ENCODE data around the gene ENOX2.
"Not testable (repeated sequence)": the region's sequence is repeated elsewhere in the genome, so short reads cannot be mapped to it uniquely, and the experiment has no call there.

Gene ENOX2

GRCh38 chrX:130918498-130918897 lies 15.5 kb upstream of the ENOX2 start:
- H3K4me3 ChIP-seq (ENCODE audit: low read depth in 1 of 2, low read length in 1 of 2); H3K27ac ChIP-seq; H3K4me1 ChIP-seq (ENCODE audit: control insufficient read depth in 1 of 2, insufficient read depth in 1 of 2, low read depth in 1 of 2, low read length in 1 of 2); H3K36me3 ChIP-seq; H3K27me3 ChIP-seq; H3K9me3 ChIP-seq: not testable (repeated sequence)

GRCh38 chrX:130916636-130917422 lies 13.8 kb upstream of the ENOX2 start:
- H3K36me3 ChIP-seq, result no peaks in the 10 kb centered on the region
- H3K4me1 ChIP-seq (ENCODE audit: control insufficient read depth in 1 of 2, insufficient read depth in 1 of 2, low read depth in 1 of 2, low read length in 1 of 2), result peaks cover 9% of the 10 kb centered on the region in 2 experiments
- H3K27me3 ChIP-seq, result no peaks in the 10 kb centered on the region
- peak; percentile 51 for TF ChIP-seq CTCF (IDR thresholded peaks at IDR 0.05)
- H3K4me3 ChIP-seq (ENCODE audit: low read depth in 1 of 2, low read length in 1 of 2), result no peak overlapping the region
- H3K27ac ChIP-seq, result no peak overlapping the region
- no peaks in the 10 kb centered on the region for H3K9me3 ChIP-seq

- Histone ChIP-seq H3K9me3 (no peaks in the 10 kb centered on the region), H3K4me1 (ENCODE audit: control insufficient read depth in 1 of 2, insufficient read depth in 1 of 2, low read depth in 1 of 2, low read length in 1 of 2) (peaks cover 9% of the 10 kb centered on the region in 2 experiments), H3K27ac (no peak overlapping the region), H3K27me3 (no peaks in the 10 kb centered on the region), H3K36me3 (no peaks in the 10 kb centered on the region), H3K4me3 (ENCODE audit: low read depth in 1 of 2, low read length in 1 of 2) (no peak overlapping the region)
- no peak for TF ChIP-seq CTCF (IDR thresholded peaks at IDR 0.05)
Measured at GRCh38 chrX:130915302-130915701, 12.3 kb upstream of the ENOX2 start.

- no peak for TF ChIP-seq CTCF (IDR thresholded peaks at IDR 0.05)
- H3K36me3 ChIP-seq, result no peaks in the 10 kb centered on the region
- no peaks in the 10 kb centered on the region for H3K9me3 ChIP-seq
- no peaks in the 10 kb centered on the region for H3K27me3 ChIP-seq
- no peak overlapping the region for H3K27ac ChIP-seq
- H3K4me1 ChIP-seq (ENCODE audit: control insufficient read depth in 1 of 2, insufficient read depth in 1 of 2, low read depth in 1 of 2, low read length in 1 of 2), result no peaks in the 10 kb centered on the region
- no peak overlapping the region for H3K4me3 ChIP-seq (ENCODE audit: low read depth in 1 of 2, low read length in 1 of 2)
Measured at GRCh38 chrX:130909469-130910136, 6.6 kb upstream of the ENOX2 start.

- Histone ChIP-seq H3K27me3 (peaks cover 5% of the 10 kb centered on the region), H3K36me3 (no peaks in the 10 kb centered on the region), H3K9me3 (no peaks in the 10 kb centered on the region), H3K27ac (no peak overlapping the region), H3K4me1 (ENCODE audit: control insufficient read depth in 1 of 2, insufficient read depth in 1 of 2, low read depth in 1 of 2, low read length in 1 of 2) (peaks cover 0 to 6% of the 10 kb centered on the region in 2 experiments), H3K4me3 (ENCODE audit: low read depth in 1 of 2, low read length in 1 of 2) (no peak overlapping the region)
- no peak for TF ChIP-seq CTCF (IDR thresholded peaks at IDR 0.05)
Measured at GRCh38 chrX:130906776-130907175, 3.8 kb upstream of the ENOX2 start.

- Histone ChIP-seq H3K27me3 (peaks cover 5% of the 10 kb centered on the region), H3K36me3 (no peaks in the 10 kb centered on the region), H3K4me1 (ENCODE audit: control insufficient read depth in 1 of 2, insufficient read depth in 1 of 2, low read depth in 1 of 2, low read length in 1 of 2) (peaks cover 0 to 6% of the 10 kb centered on the region in 2 experiments), H3K9me3 (no peaks in the 10 kb centered on the region), H3K27ac (no peak overlapping the region), H3K4me3 (ENCODE audit: low read depth in 1 of 2, low read length in 1 of 2) (peak overlapping the region; percentile 56 to 64)
- TF ChIP-seq CTCF (IDR thresholded peaks at IDR 0.05), result no peak
Measured at GRCh38 chrX:130902446-130902782, 595 bp downstream of the ENOX2 start.
